ENCODE results near the gene TAB3. TPM values are rescaled to one million over a fixed set of nuclear protein-coding genes. Genes with fewer than 3 reads are reported as not detected.

TAB3 gene
- polyA plus RNA-seq, 3 donors: 4.4 to 11.8 (median 5.4) TPM

GRCh38 chrX:30895370-30895769 lies 6.3 kb upstream of the TAB3 start:
- no peak overlapping the region for H3K4me3 ChIP-seq (replicated peaks in 1 of 3; ENCODE audit: low read depth in 2 of 3, low read length in 3 of 3)
- no peak for DNase-seq
- no peak for TF ChIP-seq CTCF (IDR thresholded peaks at IDR 0.05)
- H3K36me3 ChIP-seq (replicated peaks in 1 of 2; ENCODE audit: control insufficient read depth in 1 of 2, insufficient read depth in 2 of 2, low read length in 2 of 2): no peaks in the 10 kb centered on the region
- Mint-ChIP-seq H3K27me3 (ENCODE audit: low read depth in 3 of 3) (peaks cover 0 to 2% (median 0%) of the 10 kb centered on the region in 3 donors), H3K9me3 (peaks cover 0 to 4% (median 0%) of the 10 kb centered on the region in 7 donors), H3K36me3 (no peaks in the 10 kb centered on the region), H3K4me1 (no peaks in the 10 kb centered on the region), H3K4me3 (no peak overlapping the region), H3K27ac (no peak overlapping the region)
- H2AFZ ChIP-seq (ENCODE audit: insufficient read depth, low read depth, low read length, poor library complexity, severe bottlenecking): no peak overlapping the region
- H4K20me1 ChIP-seq (ENCODE audit: insufficient read depth, low read length): no peaks in the 10 kb centered on the region
- no CpG with 5 or more reads among the region's 2 CpGs for WGBS (ENCODE audit: insufficient coverage)
- no peaks in the 10 kb centered on the region for H3K27me3 ChIP-seq (ENCODE audit: control insufficient read depth in 2 of 2, insufficient read depth in 2 of 2, low read length in 2 of 2)
- intact Hi-C loops (cut with micrococcal nuclease): no loop called here
- H3K79me2 ChIP-seq (ENCODE audit: insufficient read depth, low read length): no peaks in the 10 kb centered on the region
- no peak overlapping the region for H3K27ac ChIP-seq (ENCODE audit: low read depth in 1 of 2, low read length in 2 of 2)
- H3K9ac ChIP-seq (ENCODE audit: insufficient read depth, low read length, poor library complexity, severe bottlenecking): no peak overlapping the region
- no peak overlapping the region for H3K4me2 ChIP-seq (replicated peaks; ENCODE audit: extremely low read depth, low read length, poor library complexity, severe bottlenecking)
- no peaks in the 10 kb centered on the region for H3K4me1 ChIP-seq (ENCODE audit: control insufficient read depth in 1 of 2, insufficient read depth in 2 of 2, low read length in 2 of 2)
- H3K9me3 ChIP-seq (replicated peaks in 1 of 2; ENCODE audit: control insufficient read depth in 1 of 2, insufficient read depth in 1 of 2, low read length in 2 of 2): no peaks in the 10 kb centered on the region

GRCh38 chrX:30893206-30893605 lies 4.2 kb upstream of the TAB3 start:
- no peak for DNase-seq
- peaks cover 2% of the 10 kb centered on the region for H3K4me1 Mint-ChIP-seq
- no peaks in the 10 kb centered on the region for H4K20me1 ChIP-seq (ENCODE audit: insufficient read depth, low read length)
- no peak for TF ChIP-seq CTCF (IDR thresholded peaks at IDR 0.05)
- H3K4me2 ChIP-seq (replicated peaks; ENCODE audit: extremely low read depth, low read length, poor library complexity, severe bottlenecking): no peak overlapping the region
- peaks cover 0 to 8% of the 10 kb centered on the region in 2 donors for H3K4me1 ChIP-seq (ENCODE audit: control insufficient read depth in 1 of 2, insufficient read depth in 2 of 2, low read length in 2 of 2)
- peaks cover 0 to 12% (median 4%) of the 10 kb centered on the region in 7 donors for H3K9me3 Mint-ChIP-seq
- no peak overlapping the region for H2AFZ ChIP-seq (ENCODE audit: insufficient read depth, low read depth, low read length, poor library complexity, severe bottlenecking)
- H3K4me3 ChIP-seq (replicated peaks in 1 of 3; ENCODE audit: low read depth in 2 of 3, low read length in 3 of 3): no peak overlapping the region
- no peaks in the 10 kb centered on the region for H3K36me3 Mint-ChIP-seq
- H3K79me2 ChIP-seq (ENCODE audit: insufficient read depth, low read length): peaks cover 6% of the 10 kb centered on the region
- H3K27ac ChIP-seq (ENCODE audit: low read depth in 1 of 2, low read length in 2 of 2): no peak overlapping the region
- intact Hi-C loops (cut with micrococcal nuclease): no loop called here
- WGBS (ENCODE audit: insufficient coverage): 100% methylated on average over 3 of the region's 4 CpGs
- no peak overlapping the region for H3K4me3 Mint-ChIP-seq
- H3K36me3 ChIP-seq (replicated peaks in 1 of 2; ENCODE audit: control insufficient read depth in 1 of 2, insufficient read depth in 2 of 2, low read length in 2 of 2): no peaks in the 10 kb centered on the region
- H3K27me3 ChIP-seq (ENCODE audit: control insufficient read depth in 2 of 2, insufficient read depth in 2 of 2, low read length in 2 of 2): no peaks in the 10 kb centered on the region
- peaks cover 0 to 8% (median 2%) of the 10 kb centered on the region in 3 donors for H3K27me3 Mint-ChIP-seq (ENCODE audit: low read depth in 3 of 3)
- no peaks in the 10 kb centered on the region for H3K9me3 ChIP-seq (replicated peaks in 1 of 2; ENCODE audit: control insufficient read depth in 1 of 2, insufficient read depth in 1 of 2, low read length in 2 of 2)
- no peak overlapping the region for H3K9ac ChIP-seq (ENCODE audit: insufficient read depth, low read length, poor library complexity, severe bottlenecking)
- no peak overlapping the region for H3K27ac Mint-ChIP-seq
